GM12873 (cell line): ENCODE results near the gene CBX8.

Source experiments
- CTCF ChIP-seq: IDR thresholded peaks from 2 replicates; pipeline ENCODE4 v1.5.1; 2012; ENCODE audit warnings: low read depth, mild to moderate bottlenecking, moderate library complexity, low read length, control low read depth; ENCODE audit not compliant: insufficient read depth; ENCODE audit errors: missing control alignments

Gene CBX8

GRCh38 chr17:79784353-79785016 is 12.4 kb downstream of the CBX8 start:
- TF ChIP-seq CTCF: no peak

GRCh38 chr17:79783891-79784290 is 13.0 kb downstream of the CBX8 start:
- no peak for TF ChIP-seq CTCF

GRCh38 chr17:79781736-79782575 is 14.9 kb downstream of the CBX8 start:
- no peak for TF ChIP-seq CTCF

- no peak for TF ChIP-seq CTCF
Measured at GRCh38 chr17:79781012-79781650, 15.7 kb downstream of the CBX8 start.

- TF ChIP-seq CTCF: no peak
Measured at GRCh38 chr17:79779661-79780365, 17.1 kb downstream of the CBX8 start.

- TF ChIP-seq CTCF: no peak
Measured at GRCh38 chr17:79779084-79779529, 17.8 kb downstream of the CBX8 start.
